ACC112 (cell line): ENCODE measurements around the gene NUDT16.
"Not testable (repeated sequence)": the region's sequence is repeated elsewhere in the genome, so short reads cannot be mapped to it uniquely, and the experiment has no call there.

Experiments used
- H2AFZ ChIP-seq: fragments of 200-600 bp; sonication (generic); one replicate; pipeline ENCODE4 v1.6.0; 2017; ENCODE audit warnings: antibody characterized with exemption, low read length; ENCODE audit not compliant: unreplicated experiment
- H3K27ac ChIP-seq: fragments of 200-600 bp; sonication (generic); 2 replicates; pipeline ENCODE4 v1.5.1; 2014; ENCODE audit warnings: low read depth, mild to moderate bottlenecking, antibody characterized with exemption, low read length, moderate library complexity
- H3K27me3 ChIP-seq: fragments of 200-600 bp; sonication (generic); 2 replicates; pipeline ENCODE4 v1.6.1; 2014; ENCODE audit warnings: mild to moderate bottlenecking, antibody characterized with exemption, low read length, moderate library complexity, mixed read lengths; ENCODE audit not compliant: insufficient read depth
- H3K36me3 ChIP-seq: fragments of 200-600 bp; sonication (generic); 2 replicates; pipeline ENCODE4 v1.6.1; 2016; ENCODE audit warnings: mild to moderate bottlenecking, antibody characterized with exemption, low read length, moderate library complexity, mixed read lengths; ENCODE audit not compliant: insufficient read depth
- H3K4me1 ChIP-seq: fragments of 200-600 bp; sonication (generic); one replicate; pipeline ENCODE4 v1.6.1; 2016; ENCODE audit warnings: low read length, mixed read lengths; ENCODE audit not compliant: insufficient read depth, unreplicated experiment, control insufficient read depth
- H3K4me3 ChIP-seq: fragments of 200-600 bp; sonication (generic); 2 replicates; pipeline ENCODE4 v1.5.1; 2014; ENCODE audit warnings: mild to moderate bottlenecking, low read depth, low read length
- H3K79me2 ChIP-seq: fragments of 200-600 bp; sonication (generic); one replicate; pipeline ENCODE4 v1.6.0; 2016; ENCODE audit warnings: low read length; ENCODE audit not compliant: control insufficient read depth, unreplicated experiment, insufficient read depth

NUDT16 gene

GRCh38 chr3:131357275-131357674, 24.3 kb upstream of the NUDT16 start:
- no peaks in the 10 kb centered on the region for H3K36me3 ChIP-seq
- H3K79me2 ChIP-seq, result no peaks in the 10 kb centered on the region
- H3K4me1 ChIP-seq, result peaks cover 4% of the 10 kb centered on the region
- H2AFZ ChIP-seq, result no peak overlapping the region
- H3K4me3 ChIP-seq, result no peak overlapping the region
- H3K27me3 ChIP-seq, result no peaks in the 10 kb centered on the region
- H3K27ac ChIP-seq, result no peak overlapping the region

- no peaks in the 10 kb centered on the region for H3K36me3 ChIP-seq
- H3K4me1 ChIP-seq, result peaks cover 6% of the 10 kb centered on the region
- no peak overlapping the region for H3K27ac ChIP-seq
Observed at GRCh38 chr3:131360191-131360755, 21.3 kb upstream of the NUDT16 start.

DNA sequence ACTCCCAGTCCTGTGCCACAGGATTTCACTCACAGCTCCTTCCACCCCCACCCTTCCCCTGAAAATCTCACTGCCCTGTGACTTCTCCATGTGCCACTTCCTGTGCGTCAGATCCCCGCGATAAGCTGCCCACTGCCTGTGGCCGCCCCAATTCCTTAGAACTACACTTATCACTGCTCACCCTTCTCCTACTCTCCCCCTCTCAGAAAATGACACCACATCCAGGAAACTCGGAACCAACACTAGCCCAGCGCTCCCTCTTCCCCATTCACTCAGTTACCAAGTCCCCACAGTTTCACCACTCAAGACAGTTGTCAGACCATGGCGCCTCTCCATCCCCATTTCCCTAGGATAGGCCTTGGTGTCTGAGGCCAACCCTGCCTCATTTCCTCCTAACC, 20.5 kb upstream of the NUDT16 start:
- not testable (repeated sequence) for H3K27ac ChIP-seq, H3K36me3 ChIP-seq, H2AFZ ChIP-seq, H3K4me1 ChIP-seq, H3K27me3 ChIP-seq, H3K79me2 ChIP-seq
- H3K4me3 ChIP-seq, result peak overlapping the region; percentile 76; the same call in 1 of the 2 replicates

More at GRCh38 chr3:131360191-131360755, 21.3 kb upstream of the NUDT16 start:
- no peaks in the 10 kb centered on the region for H3K79me2 ChIP-seq
- no peak overlapping the region for H3K4me3 ChIP-seq
- H3K27me3 ChIP-seq, result no peaks in the 10 kb centered on the region
- H2AFZ ChIP-seq, result no peak overlapping the region

- Histone ChIP-seq H2AFZ (peak overlapping the region; percentile 20), H3K4me3 (peak overlapping the region; percentile 76), H3K36me3 (no peaks in the 10 kb centered on the region), H3K27me3 (no peaks in the 10 kb centered on the region), H3K27ac (no peak overlapping the region), H3K4me1 (peaks cover 6% of the 10 kb centered on the region), H3K79me2 (no peaks in the 10 kb centered on the region)
Observed at GRCh38 chr3:131361464-131362421, 19.8 kb upstream of the NUDT16 start.

DNA sequence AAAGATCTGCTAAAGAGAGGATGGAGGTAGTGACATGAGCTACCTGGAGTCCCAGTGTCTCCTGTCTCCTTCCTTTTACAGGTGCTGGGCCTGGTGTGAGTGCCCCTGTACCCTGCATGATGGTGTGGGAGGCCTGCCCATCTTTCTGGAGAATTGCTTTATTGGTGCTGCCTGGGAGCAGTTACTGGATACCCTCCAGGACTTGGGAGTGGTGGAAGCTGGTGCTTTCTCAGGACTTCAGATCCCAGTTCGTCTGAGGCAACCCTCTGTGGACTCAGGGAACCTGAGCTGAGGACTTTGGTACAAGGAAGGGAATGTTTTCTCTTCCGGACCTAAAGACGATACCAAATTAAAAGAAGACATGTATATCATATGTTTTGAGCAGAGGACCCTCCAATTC, 18.3 kb upstream of the NUDT16 start:
- Histone ChIP-seq H3K4me3 (no peak overlapping the region), H3K27ac (no peak overlapping the region), H3K27me3 (no peaks in the 10 kb centered on the region), H3K4me1 (peaks cover 6% of the 10 kb centered on the region), H2AFZ (no peak overlapping the region), H3K79me2 (no peaks in the 10 kb centered on the region), H3K36me3 (no peaks in the 10 kb centered on the region)

- Histone ChIP-seq H3K27ac (no peak overlapping the region), H3K79me2 (no peaks in the 10 kb centered on the region), H3K27me3 (no peaks in the 10 kb centered on the region), H3K4me1 (no peaks in the 10 kb centered on the region), H3K4me3 (no peak overlapping the region), H3K36me3 (peaks cover 3% of the 10 kb centered on the region; the same call in 1 of the 2 replicates), H2AFZ (no peak overlapping the region)
Observed at GRCh38 chr3:131370935-131371687, 10.5 kb upstream of the NUDT16 start.

GRCh38 chr3:131371688-131372066, 9.9 kb upstream of the NUDT16 start:
- H3K79me2 ChIP-seq, result no peaks in the 10 kb centered on the region
- no peaks in the 10 kb centered on the region for H3K4me1 ChIP-seq
- peaks cover 3% of the 10 kb centered on the region; the same call in 1 of the 2 replicates for H3K36me3 ChIP-seq
- H3K4me3 ChIP-seq, result no peak overlapping the region
- no peak overlapping the region for H3K27ac ChIP-seq
- H3K27me3 ChIP-seq, result no peaks in the 10 kb centered on the region
- H2AFZ ChIP-seq, result no peak overlapping the region

DNA sequence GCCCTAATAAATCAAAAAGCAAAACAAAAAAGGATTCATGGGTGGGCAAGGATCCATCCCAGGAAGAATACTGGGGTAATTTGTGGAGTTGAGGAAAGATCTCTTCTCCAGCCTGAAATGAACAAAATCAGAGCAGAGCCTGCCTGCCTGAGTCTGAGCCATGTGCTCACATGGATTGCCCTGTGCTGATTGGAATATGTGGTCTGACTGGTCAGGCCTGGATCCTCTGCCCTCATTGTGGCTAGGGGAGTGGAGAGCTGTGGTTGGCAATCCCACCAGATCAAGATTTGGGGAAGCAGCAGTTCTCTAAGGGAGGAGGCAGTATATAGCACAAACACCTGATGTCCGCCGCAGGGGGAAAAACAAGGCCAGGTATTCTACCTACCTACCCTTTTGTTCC, 6.8 kb upstream of the NUDT16 start:
- Histone ChIP-seq H3K79me2 (peaks cover under 1% of the 10 kb centered on the region), H3K27ac (no peak overlapping the region), H3K36me3 (peaks cover 3% of the 10 kb centered on the region), H3K27me3 (no peaks in the 10 kb centered on the region), H3K4me3 (no peak overlapping the region), H3K4me1 (no peaks in the 10 kb centered on the region), H2AFZ (no peak overlapping the region)

GRCh38 chr3:131380821-131381444, 641 bp upstream of the NUDT16 start:
- H3K4me3 ChIP-seq, result peak overlapping the region; percentile 100
- not testable (repeated sequence) for H3K36me3 ChIP-seq, H3K4me1 ChIP-seq, H3K27me3 ChIP-seq
- H2AFZ ChIP-seq, result peak overlapping the region; percentile 78
- peak overlapping the region; percentile 0; the same call in 1 of the 2 replicates for H3K27ac ChIP-seq
- peaks cover 19% of the 10 kb centered on the region for H3K79me2 ChIP-seq

DNA sequence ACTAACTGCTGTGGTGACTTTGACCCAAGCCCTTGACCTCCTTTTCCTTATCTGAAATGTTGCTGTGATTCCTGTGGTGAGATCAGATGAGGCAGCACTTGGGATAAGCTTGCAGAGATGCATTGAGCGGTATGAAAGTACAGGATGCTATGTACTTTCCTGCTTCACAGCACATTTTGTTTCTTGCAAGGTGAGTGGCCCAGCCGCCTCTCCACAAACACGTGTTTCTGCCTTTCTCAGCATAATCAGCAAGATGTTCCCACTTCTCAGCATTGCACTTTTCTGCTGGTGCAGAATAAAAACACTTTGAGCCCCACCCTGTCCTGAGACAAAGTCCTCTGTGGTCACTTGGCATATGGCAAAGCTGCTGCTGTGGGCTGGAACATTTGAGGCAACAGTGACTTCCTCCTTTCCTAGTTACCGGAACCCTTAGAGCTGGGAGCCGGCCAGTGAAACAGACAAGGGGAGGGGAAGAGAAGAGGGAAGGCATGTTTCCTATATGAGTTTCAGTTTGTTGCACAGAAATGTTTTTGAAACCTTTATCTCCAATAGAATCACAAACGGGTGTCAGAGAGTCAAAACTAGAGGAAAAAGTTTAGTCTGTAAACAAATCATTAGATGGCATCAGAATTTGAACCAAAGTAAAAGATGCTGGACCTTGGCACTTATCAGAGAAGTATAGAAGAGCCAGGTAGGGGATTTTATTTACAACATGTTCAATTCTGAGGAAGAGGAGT, 5.0 kb downstream of the NUDT16 start:
- Histone ChIP-seq H3K27me3 (no peaks in the 10 kb centered on the region), H3K4me3 (no peak overlapping the region), H3K79me2 (peaks cover 10% of the 10 kb centered on the region), H3K4me1 (peaks cover 20% of the 10 kb centered on the region), H3K27ac (no peak overlapping the region), H3K36me3 (0 out of 2 replicates have a peak, but pooled peaks cover 3% of the 10 kb centered on the region), H2AFZ (no peak overlapping the region)
